IMR-90 (cell line): ENCODE results near the gene FTO. TPM values are rescaled to one million over a fixed set of nuclear protein-coding genes. Genes with fewer than 3 reads are reported as not detected.

Experiments
- ATAC-seq: fragments of 200-7000 bp; cut with Tn5 transposase; 2 replicates; pipeline ENCODE4 v1.9.1; 2020; ENCODE audit warnings: low read depth, mild to moderate bottlenecking, moderate library complexity
- BruUV-seq: library from RNA; stranded (reverse); fragments of 400-500 nt; replicated peaks from 2 replicates; lab custom pipeline; 2021; lab: Mats Ljungman, UMichigan
- CTCF ChIA-PET: fragments of 300-600 bp; formaldehyde crosslinking; extraction: SDS; loops from one replicate; lab custom pipeline; 2021; ENCODE audit warnings: antibody characterized with exemption; lab: Yijun Ruan, JAX
- POLR2A ChIA-PET: fragments of 300-600 bp; sonication (Branson Sonifier 250); formaldehyde crosslinking; loops from one replicate; lab custom pipeline; 2022; ENCODE audit warnings: antibody characterized with exemption; ENCODE audit not compliant: unreplicated experiment; lab: Charles Lee
- DNase-seq: peaks from one replicate; pipeline ENCODE4 v3.0.0; 2013
- H2AFZ ChIP-seq: replicated peaks from 2 replicates; pipeline ENCODE3; 2013; ENCODE audit warnings: low read length, mild to moderate bottlenecking; ENCODE audit not compliant: poor library complexity
- H2AK5ac ChIP-seq: 2 replicates; pipeline ENCODE4 v1.6.1; 2013; ENCODE audit warnings: low read depth, low read length, inconsistent platforms
- H2AK9ac ChIP-seq: replicated peaks from 2 replicates; pipeline ENCODE3; 2013; ENCODE audit warnings: mild to moderate bottlenecking, low read depth, low read length, moderate library complexity; ENCODE audit not compliant: poor library complexity
- H2BK120ac ChIP-seq: 2 replicates; pipeline ENCODE4 v1.6.1; 2013; ENCODE audit warnings: low read depth, low read length, inconsistent platforms
- H2BK15ac ChIP-seq: 3 replicates; pipeline ENCODE4 v1.6.1; 2013; ENCODE audit warnings: low read depth, low read length, inconsistent platforms
- H2BK20ac ChIP-seq: 2 replicates; pipeline ENCODE4 v1.6.1; 2013; ENCODE audit warnings: low read depth, mild to moderate bottlenecking, inconsistent platforms, low read length, moderate library complexity
- H2BK5ac ChIP-seq: 2 replicates; pipeline ENCODE4 v1.6.1; 2013; ENCODE audit warnings: mild to moderate bottlenecking, low read depth, low read length, inconsistent platforms; ENCODE audit not compliant: poor library complexity, severe bottlenecking
- H3K14ac ChIP-seq: replicated peaks from 2 replicates; pipeline ENCODE4 v1.6.1; 2013; ENCODE audit warnings: low read depth, low read length, inconsistent platforms
- H3K18ac ChIP-seq: 2 replicates; pipeline ENCODE4 v1.6.1; 2013; ENCODE audit warnings: low read depth, low read length, control low read depth
- H3K23ac ChIP-seq: 2 replicates; pipeline ENCODE4 v1.6.1; 2013; ENCODE audit warnings: low read depth, low read length, inconsistent platforms
- H3K27ac ChIP-seq: 2 replicates; pipeline ENCODE4 v1.5.1; 2013; ENCODE audit warnings: mild to moderate bottlenecking, control low read depth, low read length; ENCODE audit not compliant: insufficient read depth
- H3K27me3 ChIP-seq: 2 replicates; pipeline ENCODE4 v1.6.1; 2013; ENCODE audit warnings: low read length; ENCODE audit not compliant: control insufficient read depth, insufficient read depth
- H3K36me3 ChIP-seq: 2 replicates; pipeline ENCODE4 v1.6.1; 2013; ENCODE audit warnings: low read length, mixed read lengths; ENCODE audit not compliant: control insufficient read depth, insufficient read depth
- H3K4ac ChIP-seq: 2 replicates; pipeline ENCODE4 v1.6.1; 2013; ENCODE audit warnings: low read depth, low read length, inconsistent platforms
- H3K4me1 ChIP-seq: 2 replicates; pipeline ENCODE4 v1.6.1; 2013; ENCODE audit warnings: low read length, mixed read lengths; ENCODE audit not compliant: control insufficient read depth, insufficient read depth
- H3K4me2 ChIP-seq: 2 replicates; pipeline ENCODE4 v1.6.1; 2013; ENCODE audit warnings: low read depth, mild to moderate bottlenecking, control low read depth, low read length, moderate library complexity
- H3K4me3 ChIP-seq: 2 replicates; pipeline ENCODE4 v1.5.1; 2013; ENCODE audit warnings: low read depth, mild to moderate bottlenecking, control low read depth, low read length, moderate library complexity; ENCODE audit not compliant: insufficient read depth
- H3K56ac ChIP-seq: 2 replicates; pipeline ENCODE4 v1.6.1; 2013; ENCODE audit warnings: low read length, inconsistent platforms; ENCODE audit not compliant: insufficient read depth; ENCODE audit errors: extremely low read depth
- H3K79me1 ChIP-seq, 2 experiments: 2 replicates each; pipeline ENCODE4 v1.6.1; 2013; ENCODE audit warnings: low read length in 2 of 2, inconsistent platforms in 1 of 2, low read depth in 1 of 2
- H3K9ac ChIP-seq: 2 replicates; pipeline ENCODE4 v1.6.1; 2013; ENCODE audit warnings: low read depth, low read length, control low read depth
- H3K9me1 ChIP-seq: 2 replicates; pipeline ENCODE4 v1.6.1; 2013; ENCODE audit warnings: low read length, inconsistent platforms; ENCODE audit not compliant: insufficient read depth
- H3K9me3 ChIP-seq: 2 replicates; pipeline ENCODE4 v1.6.1; 2013; ENCODE audit warnings: low read length; ENCODE audit not compliant: control insufficient read depth, insufficient read depth
- H4K20me1 ChIP-seq: 2 replicates; pipeline ENCODE4 v1.6.1; 2013; ENCODE audit warnings: low read length, inconsistent platforms; ENCODE audit not compliant: insufficient read depth
- H4K5ac ChIP-seq: 2 replicates; pipeline ENCODE4 v1.6.1; 2013; ENCODE audit warnings: mild to moderate bottlenecking, low read depth, low read length, control low read depth
- H4K8ac ChIP-seq, 2 experiments: 2 replicates each; pipeline ENCODE4 v1.6.1; 2013; ENCODE audit warnings: low read depth in 2 of 2, low read length in 2 of 2, control low read depth in 1 of 2, inconsistent platforms in 1 of 2
- H4K91ac ChIP-seq: 2 replicates; pipeline ENCODE4 v1.6.1; 2013; ENCODE audit warnings: low read depth, low read length, inconsistent platforms; ENCODE audit not compliant: insufficient read depth
- BHLHE40 ChIP-seq: fragments of 150-350 bp; IDR thresholded peaks from 2 replicates; pipeline ENCODE4 v1.6.1; 2016; ENCODE audit warnings: mild to moderate bottlenecking, low read depth, low read length
- CEBPB ChIP-seq: IDR thresholded peaks from 2 replicates; pipeline ENCODE4 v1.6.1; 2012; ENCODE audit warnings: low read depth, low read length, improper control_type of control experiment
- FOS ChIP-seq: fragments of 150-350 bp; IDR thresholded peaks from 2 replicates; pipeline ENCODE4 v1.6.1; 2016; ENCODE audit warnings: low read depth, low read length
- MAFK ChIP-seq: IDR thresholded peaks from 2 replicates; pipeline ENCODE4 v1.6.1; 2012; ENCODE audit warnings: low read depth, low read length, improper control_type of control experiment
- MAZ ChIP-seq: IDR thresholded peaks from 2 replicates; pipeline ENCODE4 v1.6.1; 2012; ENCODE audit warnings: low read depth, mild to moderate bottlenecking, low read length, improper control_type of control experiment, moderate library complexity, borderline replicate concordance
- MXI1 ChIP-seq: IDR thresholded peaks from 2 replicates; pipeline ENCODE4 v1.6.1; 2012; ENCODE audit warnings: low read depth, mild to moderate bottlenecking, low read length, moderate library complexity, borderline replicate concordance
- NFE2L2 ChIP-seq: fragments of 150-350 bp; IDR thresholded peaks from 2 replicates; pipeline ENCODE4 v1.6.1; 2016; ENCODE audit warnings: low read depth, mild to moderate bottlenecking, low read length
- POLR2A ChIP-seq: IDR thresholded peaks from 2 replicates; pipeline ENCODE4 v1.6.1; 2012; ENCODE audit warnings: mild to moderate bottlenecking, low read depth, low read length
- RAD21 ChIP-seq: IDR thresholded peaks from 2 replicates; pipeline ENCODE4 v1.6.1; 2012; ENCODE audit warnings: low read length, improper control_type of control experiment
- RCOR1 ChIP-seq: IDR thresholded peaks from 2 replicates; pipeline ENCODE4 v1.6.1; 2012; ENCODE audit warnings: mild to moderate bottlenecking, low read length, improper control_type of control experiment; ENCODE audit not compliant: insufficient replicate concordance
- SMC3 ChIP-seq: fragments of 150-350 bp; IDR thresholded peaks from 2 replicates; pipeline ENCODE4 v1.6.1; 2016; ENCODE audit warnings: low read depth, mild to moderate bottlenecking, antibody characterized with exemption, low read length, moderate library complexity
- WGBS, 2 experiments: methylation state at CpG; one replicate each; pipeline versions ENCODE4 v1.1.5 to v1.1.7; 2013; ENCODE audit warnings: missing lambda C conversion rate in 2 of 2; ENCODE audit not compliant: insufficient read length in 1 of 2; ENCODE audit errors: extremely low coverage in 2 of 2; 5-methylcytosine and 5-hydroxymethylcytosine counted together
- dilution Hi-C: fragments of 300-500 bp; cut with HindIII; formaldehyde crosslinking; loops from one replicate; pipeline ENCODE4 v1.14.3; 2018; ENCODE audit warnings: low sequenced_read_pairs; ENCODE audit not compliant: unreplicated experiment
- in situ Hi-C: fragments of 300-500 bp; cut with MboI; formaldehyde crosslinking; loops from 3 replicates; pipeline ENCODE4 v1.14.3; 2019; ENCODE audit warnings: low sequenced_read_pairs, inconsistent platforms, mixed read lengths
- intact Hi-C: fragments of 100-400 bp; cut with micrococcal nuclease; formaldehyde crosslinking; loops from 2 replicates; pipeline ENCODE4 v1.10.0; 2022
- polyA plus RNA-seq, 3 experiments: library from polyadenylated mRNA; depleted of rRNA; stranded (reverse); fragments of >200 nt; gene quantifications; 2 replicates each; pipeline ENCODE4 v1.2.3, GENCODE V29; 2012; ENCODE audit warnings: low replicate concordance in 1 of 3
- total RNA-seq: library from RNA; depleted of rRNA; stranded (reverse); fragments of >200 nt; gene quantifications from 2 replicates; pipeline ENCODE4 v1.2.3, GENCODE V29; 2012
- TF ChIP-seq, protein P1 (sequence below): conservative IDR thresholded peaks from 2 replicates; pipeline ENCODE4 v1.5.1; 2012; ENCODE audit warnings: mild to moderate bottlenecking, low read depth, low read length, improper control_type of control experiment
- TF ChIP-seq, protein P2 (sequence below): fragments of 150-350 bp; IDR thresholded peaks from 2 replicates; pipeline ENCODE4 v1.6.1; 2017; ENCODE audit warnings: mild to moderate bottlenecking, antibody characterized with exemption, low read length, low read depth
- TF ChIP-seq, protein P3 (sequence below): fragments of 150-350 bp; IDR thresholded peaks from 2 replicates; pipeline ENCODE4 v1.6.1; 2016; ENCODE audit warnings: low read depth, mild to moderate bottlenecking, low read length, moderate library complexity, borderline replicate concordance

The FTO gene
- total and polyA plus RNA-seq, 2 of the 4 experiments (the other 2 are of a cell fraction) = 70.3 to 132 TPM

DNA sequence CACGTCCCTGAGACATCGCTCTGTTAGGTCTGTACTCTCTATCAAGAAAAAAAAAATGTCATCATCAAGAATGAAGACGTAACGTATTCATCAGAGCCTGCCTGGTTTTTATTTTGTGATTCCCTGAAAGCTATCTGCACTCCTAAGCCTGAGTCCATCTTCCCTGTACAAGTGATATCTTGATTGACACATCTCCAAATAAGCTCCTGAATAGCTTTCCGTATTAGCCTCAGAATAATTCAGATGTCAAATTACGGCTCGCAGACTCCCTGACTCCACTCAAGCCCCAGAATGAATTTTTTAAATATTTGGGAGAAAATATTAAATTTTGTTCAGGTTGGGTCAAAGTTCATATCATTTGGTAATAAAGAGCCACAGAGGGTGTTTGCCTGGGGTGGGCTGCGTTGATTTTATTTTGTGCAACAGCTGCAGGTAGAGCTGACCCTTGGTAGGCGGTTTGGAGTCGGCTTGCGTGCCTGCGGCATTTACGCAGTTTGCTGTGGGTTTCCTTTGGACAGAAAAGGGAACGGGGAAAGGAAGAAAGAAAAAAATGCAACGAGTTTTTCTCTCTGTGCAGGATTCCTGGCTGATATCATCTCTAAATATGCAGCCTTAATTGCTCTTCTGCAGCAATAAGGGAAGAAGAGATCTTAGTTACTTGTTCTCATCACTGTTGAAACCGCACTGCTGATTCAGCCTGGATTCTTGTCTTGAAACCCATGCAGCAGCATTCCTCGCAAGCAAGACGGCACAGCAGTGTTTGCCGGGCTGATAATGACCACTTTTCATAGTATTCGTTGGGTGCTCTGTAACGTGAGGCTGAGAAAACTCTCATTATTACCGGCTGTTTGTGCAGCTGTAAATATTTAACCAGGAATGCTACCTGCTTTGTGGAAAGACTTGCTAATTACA lies 467.9 kb downstream of the FTO start:
- H3K27ac ChIP-seq = no peak overlapping the region
- H2BK15ac ChIP-seq = no peak overlapping the region
- 0 out of 2 replicates have a peak overlapping the region, but pooled peaks have one; percentile 0 for H3K4me2 ChIP-seq
- CTCF ChIA-PET = no interaction called here
- no peak overlapping the region for H3K18ac ChIP-seq
- no peak overlapping the region for H2BK120ac ChIP-seq
- no peak overlapping the region for H3K4ac ChIP-seq
- intact Hi-C loops (no loop called here), dilution Hi-C loops (no loop called here), in situ Hi-C loops (no loop called here)
- BruUV-seq = no TSS peak
- no peaks in the 10 kb centered on the region for H3K79me1 ChIP-seq
- POLR2A ChIA-PET = no interaction called here
- H3K14ac ChIP-seq = no peak overlapping the region
- H3K9me3 ChIP-seq = no peaks in the 10 kb centered on the region
- H2BK5ac ChIP-seq = no peak overlapping the region
- no peaks in the 10 kb centered on the region for H3K9me1 ChIP-seq
- H3K4me1 ChIP-seq = no peaks in the 10 kb centered on the region
- no peak overlapping the region for H4K8ac ChIP-seq
- H4K20me1 ChIP-seq = no peaks in the 10 kb centered on the region
- H4K5ac ChIP-seq = no peak overlapping the region
- DNase-seq (peak; percentile 65), ATAC-seq (peak; percentile 72)
- H3K9ac ChIP-seq = no peak overlapping the region
- no peak overlapping the region for H2AK9ac ChIP-seq
- no peak overlapping the region for H3K4me3 ChIP-seq
- H3K23ac ChIP-seq = no peak overlapping the region
- H4K91ac ChIP-seq = no peak overlapping the region
- H3K36me3 ChIP-seq = no peaks in the 10 kb centered on the region
- peaks cover 51% of the 10 kb centered on the region for H3K27me3 ChIP-seq
- H2BK20ac ChIP-seq = no peak overlapping the region
- TF ChIP-seq RAD21 = no peak
- TF ChIP-seq CEBPB = no peak
- TF ChIP-seq MXI1 = no peak
- TF ChIP-seq, protein P1, sequence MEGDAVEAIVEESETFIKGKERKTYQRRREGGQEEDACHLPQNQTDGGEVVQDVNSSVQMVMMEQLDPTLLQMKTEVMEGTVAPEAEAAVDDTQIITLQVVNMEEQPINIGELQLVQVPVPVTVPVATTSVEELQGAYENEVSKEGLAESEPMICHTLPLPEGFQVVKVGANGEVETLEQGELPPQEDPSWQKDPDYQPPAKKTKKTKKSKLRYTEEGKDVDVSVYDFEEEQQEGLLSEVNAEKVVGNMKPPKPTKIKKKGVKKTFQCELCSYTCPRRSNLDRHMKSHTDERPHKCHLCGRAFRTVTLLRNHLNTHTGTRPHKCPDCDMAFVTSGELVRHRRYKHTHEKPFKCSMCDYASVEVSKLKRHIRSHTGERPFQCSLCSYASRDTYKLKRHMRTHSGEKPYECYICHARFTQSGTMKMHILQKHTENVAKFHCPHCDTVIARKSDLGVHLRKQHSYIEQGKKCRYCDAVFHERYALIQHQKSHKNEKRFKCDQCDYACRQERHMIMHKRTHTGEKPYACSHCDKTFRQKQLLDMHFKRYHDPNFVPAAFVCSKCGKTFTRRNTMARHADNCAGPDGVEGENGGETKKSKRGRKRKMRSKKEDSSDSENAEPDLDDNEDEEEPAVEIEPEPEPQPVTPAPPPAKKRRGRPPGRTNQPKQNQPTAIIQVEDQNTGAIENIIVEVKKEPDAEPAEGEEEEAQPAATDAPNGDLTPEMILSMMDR = no peak
- TF ChIP-seq FOS = no peak
- TF ChIP-seq NFE2L2 = no peak
- no peak for TF ChIP-seq MAFK
- TF ChIP-seq, protein P2, sequence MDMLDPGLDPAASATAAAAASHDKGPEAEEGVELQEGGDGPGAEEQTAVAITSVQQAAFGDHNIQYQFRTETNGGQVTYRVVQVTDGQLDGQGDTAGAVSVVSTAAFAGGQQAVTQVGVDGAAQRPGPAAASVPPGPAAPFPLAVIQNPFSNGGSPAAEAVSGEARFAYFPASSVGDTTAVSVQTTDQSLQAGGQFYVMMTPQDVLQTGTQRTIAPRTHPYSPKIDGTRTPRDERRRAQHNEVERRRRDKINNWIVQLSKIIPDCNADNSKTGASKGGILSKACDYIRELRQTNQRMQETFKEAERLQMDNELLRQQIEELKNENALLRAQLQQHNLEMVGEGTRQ = no peak
- TF ChIP-seq BHLHE40 = no peak
- TF ChIP-seq MAZ = no peak
- TF ChIP-seq, protein P3, sequence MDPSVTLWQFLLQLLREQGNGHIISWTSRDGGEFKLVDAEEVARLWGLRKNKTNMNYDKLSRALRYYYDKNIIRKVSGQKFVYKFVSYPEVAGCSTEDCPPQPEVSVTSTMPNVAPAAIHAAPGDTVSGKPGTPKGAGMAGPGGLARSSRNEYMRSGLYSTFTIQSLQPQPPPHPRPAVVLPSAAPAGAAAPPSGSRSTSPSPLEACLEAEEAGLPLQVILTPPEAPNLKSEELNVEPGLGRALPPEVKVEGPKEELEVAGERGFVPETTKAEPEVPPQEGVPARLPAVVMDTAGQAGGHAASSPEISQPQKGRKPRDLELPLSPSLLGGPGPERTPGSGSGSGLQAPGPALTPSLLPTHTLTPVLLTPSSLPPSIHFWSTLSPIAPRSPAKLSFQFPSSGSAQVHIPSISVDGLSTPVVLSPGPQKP = no peak
- no peak for TF ChIP-seq RCOR1
- no peak for TF ChIP-seq POLR2A
- no peak for TF ChIP-seq SMC3
- WGBS, 2 experiments = 46% methylated on average over 11 of the region's 22 CpGs; no CpG with 5 or more reads in 1 of the 2 experiments
- H2AFZ ChIP-seq = no peak overlapping the region
- no peak overlapping the region for H2AK5ac ChIP-seq
- no peak overlapping the region for H3K56ac ChIP-seq
